Ammon's horn (tissue), 1 donor: ENCODE measurements around the gene SH2D3C.
A peak's percentile ranks its signal among the peaks of the same experiment; 100 is the strongest.
"Not testable (repeated sequence)": the region's sequence is repeated elsewhere in the genome, so short reads cannot be mapped to it uniquely, and the experiment has no call there.

Experiments
- DNase-seq: peaks from one replicate; pipeline ENCODE4 v3.0.0-alpha.2; 2016; ENCODE audit warnings: low spot score

SH2D3C gene

DNA sequence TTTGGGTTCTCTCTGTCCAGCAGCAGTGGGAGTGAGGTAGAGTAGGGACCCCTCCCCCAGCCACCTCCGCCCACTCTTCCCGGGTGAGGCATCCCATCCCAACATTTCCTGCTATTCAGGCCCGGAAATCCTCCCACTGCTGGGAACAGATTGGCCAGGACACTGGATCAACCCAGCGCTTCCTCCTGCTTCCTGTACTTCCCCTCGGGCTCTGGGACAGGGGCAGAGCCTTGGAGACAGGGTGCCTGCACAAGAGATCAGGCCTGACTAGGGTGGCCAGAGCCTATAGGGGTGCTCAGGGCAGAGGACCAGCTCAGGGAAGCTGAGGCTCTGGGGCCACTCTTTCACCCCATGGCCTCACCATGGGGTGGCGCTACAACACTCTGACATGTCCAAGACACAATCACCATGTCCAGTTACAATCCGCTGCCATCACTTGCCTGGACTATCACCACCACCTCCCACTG is 14.5 kb downstream of the SH2D3C start:
- no peak for DNase-seq

DNA sequence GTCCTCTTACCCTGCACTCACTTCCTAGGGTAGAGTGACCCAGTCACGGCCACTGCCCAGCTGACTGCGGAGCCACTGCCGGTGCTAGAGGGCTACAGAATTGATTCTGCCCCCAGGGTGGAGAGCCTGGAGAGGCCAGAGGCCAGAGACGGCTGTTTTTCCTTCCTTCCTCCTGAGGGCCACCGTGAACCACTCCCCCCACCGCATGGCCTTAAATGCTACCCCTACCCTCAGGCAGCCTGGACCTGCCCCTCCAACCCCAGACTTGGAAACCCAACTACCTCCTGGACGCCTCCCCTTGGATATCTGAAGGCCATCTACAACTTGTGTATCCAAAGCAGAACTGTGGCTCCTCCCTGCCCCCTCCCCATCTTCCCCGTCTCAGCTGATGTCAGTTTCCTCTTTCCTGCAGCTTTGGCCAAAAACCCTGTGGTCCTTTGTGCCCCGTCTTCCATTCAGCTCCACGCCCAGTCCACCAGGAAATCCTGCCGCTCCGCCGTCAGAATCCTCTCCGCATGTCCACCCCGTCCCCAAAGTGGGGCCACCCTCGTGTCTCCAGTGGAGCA is 16.3 kb downstream of the SH2D3C start:
- DNase-seq: peak; percentile 67

- no peak for DNase-seq
Measured at GRCh38 chr9:127761491-127761956, 16.9 kb downstream of the SH2D3C start.

- no peak for DNase-seq
Measured at GRCh38 chr9:127761061-127761460, 17.4 kb downstream of the SH2D3C start.

- DNase-seq: no peak
Measured at GRCh38 chr9:127758843-127759242, 19.6 kb downstream of the SH2D3C start.

- DNase-seq: not testable (repeated sequence)
Measured at GRCh38 chr9:127756776-127757175, 21.7 kb downstream of the SH2D3C start.

DNA sequence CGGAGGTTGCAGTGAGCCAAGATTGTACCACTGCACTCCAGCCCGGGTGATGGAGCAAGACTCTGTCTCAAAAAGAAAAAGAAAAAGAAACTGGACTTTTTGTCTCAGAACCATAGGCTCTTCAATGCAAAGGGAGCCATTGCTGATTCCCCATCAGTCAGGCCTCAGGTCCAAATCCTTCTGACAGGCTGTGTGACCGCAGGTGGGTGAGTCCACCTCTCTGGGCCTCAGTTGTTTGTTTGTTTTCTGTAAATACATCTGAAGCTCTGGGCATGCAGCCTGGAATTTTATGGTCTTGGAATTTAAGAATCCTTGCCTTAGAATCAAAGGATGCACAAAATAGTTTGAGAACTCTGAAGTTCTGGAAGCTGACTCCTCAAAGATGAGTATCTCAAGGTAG is 22.2 kb downstream of the SH2D3C start:
- no peak for DNase-seq

- DNase-seq: no peak
Measured at GRCh38 chr9:127755061-127756060, 23.1 kb downstream of the SH2D3C start.

GRCh38 chr9:127754099-127755060 is 24.1 kb downstream of the SH2D3C start:
- peak; percentile 76 for DNase-seq

DNA sequence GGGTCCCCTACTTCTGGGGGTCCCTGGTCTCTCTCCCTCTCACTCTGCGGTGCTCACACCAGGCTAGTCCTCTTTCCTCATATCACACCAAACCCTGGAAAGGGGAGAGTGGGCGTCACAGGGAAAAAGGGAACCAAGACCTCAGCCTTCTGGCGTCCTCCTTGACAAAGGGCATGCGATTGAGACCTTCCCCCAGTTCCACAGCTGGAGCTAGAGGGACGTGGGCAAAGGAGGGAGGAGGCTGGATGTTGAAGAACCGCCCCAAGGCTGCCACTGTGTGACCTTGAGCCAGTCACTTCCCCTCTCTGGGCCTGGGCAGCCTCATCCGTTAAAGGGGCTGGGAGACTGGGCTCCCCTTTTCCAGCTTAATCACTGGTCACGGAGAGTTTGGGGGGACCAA is 24.8 kb downstream of the SH2D3C start:
- DNase-seq: no peak

DNA sequence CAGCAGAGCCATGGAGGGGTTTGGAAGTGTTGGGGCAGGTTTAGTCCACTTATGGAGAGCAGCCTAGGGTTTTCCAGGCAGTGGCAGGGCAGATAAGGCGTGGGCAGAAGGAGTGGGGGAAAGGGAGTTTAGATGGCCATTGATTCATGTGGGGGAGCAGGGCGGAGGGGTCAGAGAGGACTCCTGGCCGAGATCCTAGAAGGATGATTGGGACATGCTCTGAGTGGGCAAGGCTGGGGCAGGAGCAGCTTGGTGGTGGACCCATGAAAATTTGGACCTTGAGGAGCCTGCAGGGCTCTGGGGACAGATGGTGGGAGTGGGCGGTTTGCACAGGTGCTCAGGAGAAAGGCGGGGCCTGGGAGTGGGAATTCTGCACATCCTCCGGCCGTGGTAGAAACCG is 25.3 kb downstream of the SH2D3C start:
- no peak for DNase-seq

GRCh38 chr9:127751269-127752054 is 27.0 kb downstream of the SH2D3C start:
- no peak for DNase-seq

DNA sequence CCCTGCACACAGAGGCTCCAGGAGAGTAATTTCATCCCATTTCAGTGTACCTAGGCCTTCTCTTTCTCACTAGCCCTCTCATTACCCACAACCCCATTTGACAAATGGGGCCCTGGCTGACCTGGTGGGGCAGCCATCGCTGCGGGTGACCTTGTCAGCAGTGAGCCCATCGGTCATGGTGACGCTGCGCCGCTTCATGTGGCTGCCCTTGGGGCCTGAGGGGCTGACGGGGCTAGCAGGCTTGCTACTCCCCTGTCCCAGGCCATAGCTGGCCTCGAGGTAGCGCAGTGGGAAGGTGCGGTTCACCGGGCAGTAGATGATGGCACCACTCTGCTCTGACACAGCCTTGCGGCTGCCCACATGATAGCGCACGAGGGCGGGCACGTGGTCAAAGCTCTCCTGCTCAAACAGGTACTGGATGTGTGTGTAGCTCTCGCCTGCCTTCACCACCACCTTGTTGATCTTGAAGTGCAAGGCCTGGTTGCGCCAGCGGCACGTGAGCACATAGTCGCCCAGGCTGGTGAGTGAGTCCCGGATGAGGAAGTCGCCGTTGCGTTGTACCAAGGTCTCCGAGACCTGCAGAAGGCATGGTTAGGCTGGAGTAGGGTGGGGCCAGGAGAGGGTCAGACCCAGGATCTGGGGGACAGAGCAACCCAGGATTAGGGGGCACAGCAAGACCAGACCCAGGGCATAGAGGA is 29.2 kb downstream of the SH2D3C start:
- no peak for DNase-seq

- no peak for DNase-seq
Measured at GRCh38 chr9:127746959-127747569, 31.4 kb downstream of the SH2D3C start.

DNA sequence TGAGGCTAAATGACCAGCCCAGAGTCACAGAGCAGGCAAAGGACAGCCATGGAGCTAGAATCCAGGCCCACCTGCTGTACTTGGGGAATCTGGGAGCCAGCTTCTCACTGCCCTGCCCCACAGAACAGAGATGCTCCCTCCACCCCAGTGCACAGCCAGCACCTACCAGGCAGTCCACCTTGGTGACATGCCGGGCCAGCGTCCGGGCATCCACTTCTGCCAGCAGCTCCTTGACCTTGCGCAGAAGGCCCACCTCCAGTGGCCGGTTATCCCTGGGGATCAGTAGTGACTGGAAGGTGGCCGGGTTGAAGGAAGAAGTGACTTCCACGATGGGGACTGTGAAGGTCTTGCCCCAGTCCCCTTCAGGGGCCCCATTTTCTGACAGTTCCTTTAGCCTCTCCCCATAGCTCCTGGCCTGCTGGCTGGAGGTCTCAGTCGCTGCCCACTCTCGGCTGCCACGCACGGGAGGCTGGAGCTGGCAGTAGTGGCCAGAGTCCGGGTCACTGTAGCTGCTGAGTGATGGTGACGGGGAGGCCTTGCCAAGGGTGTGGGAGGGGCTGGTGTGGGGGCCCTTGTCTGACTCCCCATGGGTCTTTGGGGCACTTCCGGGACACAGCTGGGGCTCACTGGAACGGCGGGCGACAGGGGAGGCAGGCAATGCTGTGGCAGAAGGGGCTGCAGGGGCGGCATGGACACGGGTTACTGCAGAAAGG is 33.9 kb downstream of the SH2D3C start:
- DNase-seq: no peak

- DNase-seq: no peak
Measured at GRCh38 chr9:127742435-127743088, 35.9 kb downstream of the SH2D3C start.

GRCh38 chr9:127741831-127742434 is 36.5 kb downstream of the SH2D3C start:
- peak; percentile 83 for DNase-seq

GRCh38 chr9:127739614-127740330 is 38.7 kb downstream of the SH2D3C start:
- no peak for DNase-seq
